Naive thymus-derived CD8-positive, alpha-beta T cell (primary cell): ENCODE results near the gene MCTP1. TPM values are rescaled to one million over a fixed set of nuclear protein-coding genes. Genes with fewer than 3 reads are reported as not detected.

Experiments
- ATAC-seq, 2 donors: fragments of 150-1000 bp; cut with Tn5 transposase in 1 of 2; sonication (Bioruptor Pico), chemical (Tn5 transposase) in 1 of 2; 1 replicate in 1 of 2; 2 replicates in 1 of 2; pipeline ENCODE4 v1.10.0; 2021; ENCODE audit warnings: mild to moderate bottlenecking in 2 of 2, moderate library complexity in 2 of 2
- POLR2A ChIA-PET: fragments of 350-600 bp; sonication (Branson Sonifier 250); formaldehyde crosslinking; loops from one replicate; lab custom pipeline; 2021; ENCODE audit warnings: antibody characterized with exemption; lab: Charles Lee
- DNase-seq, 10 donors: peaks; one replicate each; pipeline versions ENCODE4 v3.0.0 to v3.0.0-alpha.2; 2020 to 2022
- H3K27ac Mint-ChIP-seq, 10 donors: one replicate each; pipeline ENCODE4 v1.8.0; 2020 to 2022; ENCODE audit warnings: mild to moderate bottlenecking in 10 of 10, mixed read lengths in 10 of 10, moderate library complexity in 4 of 10, inconsistent platforms in 1 of 10
- H3K27me3 Mint-ChIP-seq, 5 donors: one replicate each; pipeline ENCODE4 v1.8.0; 2021 to 2022; ENCODE audit warnings: mixed read lengths in 5 of 5
- H3K36me3 Mint-ChIP-seq, 3 donors: one replicate each; pipeline ENCODE4 v1.8.0; 2020 to 2022; ENCODE audit warnings: mixed read lengths in 3 of 3, mild to moderate bottlenecking in 2 of 3, inconsistent platforms in 1 of 3
- H3K4me1 Mint-ChIP-seq, 4 donors: one replicate each; pipeline ENCODE4 v1.8.0; 2021 to 2022; ENCODE audit warnings: mixed read lengths in 4 of 4
- H3K4me3 Mint-ChIP-seq, 10 donors: one replicate each; pipeline ENCODE4 v1.8.0; 2020 to 2022; ENCODE audit warnings: mild to moderate bottlenecking in 10 of 10, mixed read lengths in 10 of 10, moderate library complexity in 6 of 10, inconsistent platforms in 1 of 10
- H3K9me3 Mint-ChIP-seq, 9 donors: one replicate each; pipeline ENCODE4 v1.8.0; 2020 to 2022; ENCODE audit warnings: mixed read lengths in 9 of 9, mild to moderate bottlenecking in 3 of 9, inconsistent platforms in 1 of 9, moderate library complexity in 1 of 9
- polyA plus RNA-seq, 3 donors: library from polyadenylated mRNA; unstranded; fragments of 300-500 nt; fragmentation: Illumina TruSeq; gene quantifications; one replicate each; pipeline ENCODE4 v1.2.3, GENCODE V29; 2021
- total RNA-seq, 8 experiments: library from RNA in 2 of 8; stranded (reverse) in 2 of 8; gene quantifications; one replicate each; pipeline ENCODE4 v1.2.3 and lab custom pipeline; 2021 to 2026

The MCTP1 gene
- total and polyA plus RNA-seq, 5 experiments from 2014 or later: 0.08 to 2.1 (median 0.62) TPM

- H3K9me3 Mint-ChIP-seq: peaks cover 0 to 12% (median 2%) of the 10 kb centered on the region in 9 donors
- POLR2A ChIA-PET: interaction anchor here (0.7 kb wide), 1 partner anchor 167 kb away, joined by 5 read pairs; no protein-coding TSS in a partner anchor
- no peak for ATAC-seq
Observed at GRCh38 chr5:94715768-94716167, 569.1 kb downstream of the MCTP1 start.

GRCh38 chr5:94711785-94712184, 573.1 kb downstream of the MCTP1 start:
- POLR2A ChIA-PET: no interaction called here
- no peak for ATAC-seq

More at GRCh38 chr5:94715768-94716167, 569.1 kb downstream of the MCTP1 start:
- Mint-ChIP-seq H3K4me3 (no peak overlapping the region), H3K27me3 (peaks cover 0 to 4% (median 2%) of the 10 kb centered on the region in 5 donors), H3K27ac (no peak overlapping the region), H3K36me3 (peaks cover 0 to 28% (median 22%) of the 10 kb centered on the region in 3 donors), H3K4me1 (no peaks in the 10 kb centered on the region)
- no peak for DNase-seq

DNA sequence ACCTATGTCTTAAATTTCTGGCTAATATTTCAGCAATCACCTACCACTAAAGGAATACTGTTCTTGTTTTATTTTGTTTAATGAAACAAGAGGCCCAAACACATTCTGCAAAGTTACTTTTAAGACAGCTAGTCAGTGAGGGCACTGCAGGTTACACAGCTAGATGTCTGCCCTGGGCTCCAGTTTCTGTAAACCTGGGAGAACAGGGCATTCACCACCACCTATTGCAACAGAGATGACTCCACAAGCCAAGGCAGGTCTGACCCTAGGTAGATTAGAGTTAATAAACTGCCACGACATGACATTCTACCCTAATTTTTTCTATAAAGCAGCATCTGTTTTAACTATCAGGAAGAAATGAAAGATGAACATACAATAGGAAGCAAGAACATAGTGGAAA, 575.6 kb downstream of the MCTP1 start:
- Mint-ChIP-seq H3K4me3 (no peak overlapping the region), H3K27me3 (no peaks in the 10 kb centered on the region), H3K4me1 (no peaks in the 10 kb centered on the region), H3K9me3 (no peaks in the 10 kb centered on the region), H3K27ac (no peak overlapping the region), H3K36me3 (peaks cover 0 to 45% (median 28%) of the 10 kb centered on the region in 3 donors)
- DNase-seq (no peak), ATAC-seq (no peak)
- POLR2A ChIA-PET: no interaction called here

More at GRCh38 chr5:94711785-94712184, 573.1 kb downstream of the MCTP1 start:
- Mint-ChIP-seq H3K9me3 (no peaks in the 10 kb centered on the region), H3K36me3 (peaks cover 0 to 47% (median 31%) of the 10 kb centered on the region in 3 donors), H3K27me3 (no peaks in the 10 kb centered on the region), H3K27ac (no peak overlapping the region), H3K4me1 (no peaks in the 10 kb centered on the region), H3K4me3 (no peak overlapping the region)
- no peak for DNase-seq

- ATAC-seq (no peak), DNase-seq (no peak)
- Mint-ChIP-seq H3K9me3 (no peaks in the 10 kb centered on the region), H3K4me3 (no peak overlapping the region), H3K36me3 (peaks cover 0 to 36% (median 22%) of the 10 kb centered on the region in 3 donors), H3K27ac (no peak overlapping the region), H3K4me1 (no peaks in the 10 kb centered on the region), H3K27me3 (no peaks in the 10 kb centered on the region)
- POLR2A ChIA-PET: no interaction called here
Observed at GRCh38 chr5:94707359-94707758, 577.5 kb downstream of the MCTP1 start.

GRCh38 chr5:94705427-94705826, 579.5 kb downstream of the MCTP1 start:
- Mint-ChIP-seq H3K36me3 (peaks cover 0 to 30% (median 13%) of the 10 kb centered on the region in 3 donors), H3K27ac (no peak overlapping the region), H3K4me3 (no peak overlapping the region), H3K4me1 (peaks cover 0 to 3% (median 0%) of the 10 kb centered on the region in 4 donors), H3K9me3 (no peaks in the 10 kb centered on the region), H3K27me3 (no peaks in the 10 kb centered on the region)
- DNase-seq (no peak), ATAC-seq (no peak)
- POLR2A ChIA-PET: no interaction called here

- Mint-ChIP-seq H3K27me3 (no peaks in the 10 kb centered on the region), H3K27ac (no peak overlapping the region), H3K9me3 (no peaks in the 10 kb centered on the region), H3K36me3 (peaks cover 0 to 14% (median 7%) of the 10 kb centered on the region in 3 donors), H3K4me3 (no peak overlapping the region), H3K4me1 (peaks cover 0 to 3% (median 0%) of the 10 kb centered on the region in 4 donors)
- ATAC-seq: no peak
- POLR2A ChIA-PET: no interaction called here
- DNase-seq: no peak
Observed at GRCh38 chr5:94702729-94703128, 582.2 kb downstream of the MCTP1 start.

GRCh38 chr5:94700592-94700991, 584.3 kb downstream of the MCTP1 start:
- H3K4me3 Mint-ChIP-seq: no peak overlapping the region
- no peak for ATAC-seq
- peak overlapping the region in 2 of 10 donors; percentile 16 to 17 for H3K27ac Mint-ChIP-seq
- peaks cover 0 to 11% (median 7%) of the 10 kb centered on the region in 3 donors for H3K36me3 Mint-ChIP-seq
- no peaks in the 10 kb centered on the region for H3K27me3 Mint-ChIP-seq
- POLR2A ChIA-PET: no interaction called here
- DNase-seq: no peak
- peaks cover 0 to 3% (median 0%) of the 10 kb centered on the region in 4 donors for H3K4me1 Mint-ChIP-seq
- no peaks in the 10 kb centered on the region for H3K9me3 Mint-ChIP-seq

DNA sequence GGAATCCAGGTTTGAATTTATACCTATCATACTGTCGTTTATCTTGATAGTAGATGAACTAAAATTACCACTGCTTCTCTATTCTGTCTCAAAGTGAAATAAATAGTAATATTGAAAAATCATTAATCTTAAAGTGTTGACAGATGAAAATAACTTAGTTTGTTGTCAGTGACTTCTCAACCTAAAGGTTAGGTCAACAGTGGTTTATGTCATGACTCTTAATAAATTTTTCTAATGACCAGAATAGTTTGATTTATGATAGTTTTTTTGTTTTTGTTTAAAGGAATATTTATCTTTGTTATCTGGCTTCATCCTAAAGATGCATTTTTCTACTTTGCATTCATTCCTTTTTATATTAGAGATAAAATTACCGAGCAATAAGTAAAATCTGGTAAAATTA, 585.3 kb downstream of the MCTP1 start:
- Mint-ChIP-seq H3K4me3 (no peak overlapping the region), H3K36me3 (peaks cover 0 to 19% (median 14%) of the 10 kb centered on the region in 3 donors), H3K4me1 (peaks cover 0 to 3% (median 0%) of the 10 kb centered on the region in 4 donors), H3K27me3 (no peaks in the 10 kb centered on the region), H3K9me3 (no peaks in the 10 kb centered on the region), H3K27ac (no peak overlapping the region)
- no peak for DNase-seq
- POLR2A ChIA-PET: no interaction called here
- no peak for ATAC-seq

DNA sequence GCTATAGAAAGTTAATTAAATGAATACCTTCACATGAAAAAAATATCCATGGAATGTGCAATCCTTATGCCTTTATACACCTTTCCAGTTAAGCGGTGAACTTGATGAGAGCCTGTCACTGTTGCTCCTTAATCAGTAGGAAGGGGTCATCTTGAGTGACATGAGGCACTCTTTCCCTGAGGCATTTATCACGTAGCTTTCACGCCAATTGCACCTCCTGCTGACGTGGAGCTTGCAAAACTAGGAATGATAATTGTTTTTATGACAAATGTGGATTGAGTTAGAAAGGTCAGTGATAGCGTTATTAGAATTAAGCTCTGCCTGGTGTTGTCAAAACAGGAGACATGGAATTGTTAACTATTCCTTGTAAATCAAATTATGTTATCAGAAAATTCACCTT, 586.7 kb downstream of the MCTP1 start:
- POLR2A ChIA-PET: no interaction called here
- DNase-seq (no peak), ATAC-seq (no peak)
- peaks cover 0 to 5% (median 0%) of the 10 kb centered on the region in 4 donors for H3K4me1 Mint-ChIP-seq
- peaks cover 0 to 28% (median 15%) of the 10 kb centered on the region in 3 donors for H3K36me3 Mint-ChIP-seq
- H3K27ac Mint-ChIP-seq: no peak overlapping the region
- no peaks in the 10 kb centered on the region for H3K9me3 Mint-ChIP-seq
- H3K4me3 Mint-ChIP-seq: no peak overlapping the region
- no peaks in the 10 kb centered on the region for H3K27me3 Mint-ChIP-seq

DNA sequence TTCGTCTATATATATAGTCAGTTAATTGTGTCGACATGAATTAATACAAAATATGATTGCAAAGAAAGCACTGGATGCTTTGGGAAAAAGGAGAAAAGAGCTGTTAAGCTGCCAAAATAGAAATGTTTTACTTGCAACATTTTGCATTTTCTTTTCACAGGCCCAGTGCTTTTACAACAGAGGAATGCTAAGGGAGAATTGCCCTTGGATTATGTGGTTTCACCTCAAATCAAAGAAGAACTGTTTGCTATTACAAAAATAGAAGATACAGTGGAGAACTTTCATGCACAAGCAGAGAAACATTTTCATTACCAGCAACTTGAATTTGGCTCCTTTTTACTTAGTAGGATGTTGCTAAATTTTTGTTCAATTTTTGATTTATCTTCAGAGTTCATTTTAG, 590.2 kb downstream of the MCTP1 start:
- POLR2A ChIA-PET: no interaction called here
- Mint-ChIP-seq H3K4me1 (peaks cover 0 to 4% (median 0%) of the 10 kb centered on the region in 4 donors), H3K27me3 (no peaks in the 10 kb centered on the region), H3K9me3 (no peaks in the 10 kb centered on the region), H3K27ac (no peak overlapping the region), H3K36me3 (peaks cover 0 to 52% (median 19%) of the 10 kb centered on the region in 3 donors), H3K4me3 (no peak overlapping the region)
- DNase-seq (no peak), ATAC-seq (no peak)

GRCh38 chr5:94693845-94694370, 591.0 kb downstream of the MCTP1 start:
- ATAC-seq: no peak
- POLR2A ChIA-PET: no interaction called here
- no peak for DNase-seq
- H3K36me3 Mint-ChIP-seq: peaks cover 0 to 60% (median 26%) of the 10 kb centered on the region in 3 donors
- no peak overlapping the region for H3K4me3 Mint-ChIP-seq
- H3K27ac Mint-ChIP-seq: no peak overlapping the region
- H3K27me3 Mint-ChIP-seq: no peaks in the 10 kb centered on the region
- no peaks in the 10 kb centered on the region for H3K9me3 Mint-ChIP-seq
- H3K4me1 Mint-ChIP-seq: peaks cover 0 to 4% (median 0%) of the 10 kb centered on the region in 4 donors

GRCh38 chr5:94693043-94693822, 591.7 kb downstream of the MCTP1 start:
- DNase-seq (peak in 3 of 10 donors; percentile 4 to 28 (median 17)), ATAC-seq (peak in 1 of 2 donors; percentile 37)
- no peaks in the 10 kb centered on the region for H3K9me3 Mint-ChIP-seq
- H3K36me3 Mint-ChIP-seq: peaks cover 0 to 65% (median 29%) of the 10 kb centered on the region in 3 donors
- no peak overlapping the region for H3K4me3 Mint-ChIP-seq
- H3K27me3 Mint-ChIP-seq: no peaks in the 10 kb centered on the region
- H3K4me1 Mint-ChIP-seq: peaks cover 0 to 4% (median 0%) of the 10 kb centered on the region in 4 donors
- no peak overlapping the region for H3K27ac Mint-ChIP-seq
- POLR2A ChIA-PET: no interaction called here

DNA sequence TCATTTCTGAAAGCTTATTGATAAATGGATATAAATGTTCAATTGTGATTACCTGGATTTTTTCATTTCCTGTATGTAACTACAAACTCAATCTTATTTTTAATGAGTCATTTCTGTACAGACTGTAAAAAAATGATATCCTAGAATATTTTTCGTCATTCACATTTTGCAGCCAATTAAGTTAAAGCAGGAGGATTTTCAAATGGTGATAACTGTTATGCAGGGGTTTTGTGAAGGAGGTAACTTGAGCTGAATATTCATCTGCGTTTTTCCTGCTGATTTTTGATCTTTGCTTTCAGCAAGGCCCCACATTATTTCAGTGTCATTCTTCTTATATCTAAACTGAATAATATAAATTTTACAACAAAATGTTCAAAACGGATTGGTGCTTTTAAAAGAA, 592.3 kb downstream of the MCTP1 start:
- no peak overlapping the region for H3K4me3 Mint-ChIP-seq
- H3K27ac Mint-ChIP-seq: no peak overlapping the region
- H3K9me3 Mint-ChIP-seq: no peaks in the 10 kb centered on the region
- no peak for DNase-seq
- H3K36me3 Mint-ChIP-seq: peaks cover 0 to 63% (median 29%) of the 10 kb centered on the region in 3 donors
- H3K27me3 Mint-ChIP-seq: no peaks in the 10 kb centered on the region
- H3K4me1 Mint-ChIP-seq: peaks cover 0 to 4% (median 0%) of the 10 kb centered on the region in 4 donors
- no peak for ATAC-seq
- POLR2A ChIA-PET: no interaction called here
